ENCODE measurements around the gene METTL26. TPM values are rescaled to one million over a fixed set of nuclear protein-coding genes. Genes with fewer than 3 reads are reported as not detected.

Gene METTL26
- total RNA-seq, 3 donors from 2014 or later = 40.3 to 52.4 (median 50.0) TPM

- intact Hi-C loops (cut with DNase I, micrococcal nuclease) = no loop called here
- Histone ChIP-seq H3K4me3 (no peak overlapping the region), H3K36me3 (ENCODE audit: low read depth) (peaks cover 3% of the 10 kb centered on the region), H3K4me1 (ENCODE audit: low read depth) (peaks cover 60% of the 10 kb centered on the region), H3K9me3 (no peaks in the 10 kb centered on the region)
- no peak for TF ChIP-seq CTCF (IDR thresholded peaks at IDR 0.05)
- ATAC-seq (peak; percentile 47), DNase-seq (peak; percentile 57 to 89 (median 76))
Observed at GRCh38 chr16:645852-646678, 10.0 kb upstream of the METTL26 start.

DNA sequence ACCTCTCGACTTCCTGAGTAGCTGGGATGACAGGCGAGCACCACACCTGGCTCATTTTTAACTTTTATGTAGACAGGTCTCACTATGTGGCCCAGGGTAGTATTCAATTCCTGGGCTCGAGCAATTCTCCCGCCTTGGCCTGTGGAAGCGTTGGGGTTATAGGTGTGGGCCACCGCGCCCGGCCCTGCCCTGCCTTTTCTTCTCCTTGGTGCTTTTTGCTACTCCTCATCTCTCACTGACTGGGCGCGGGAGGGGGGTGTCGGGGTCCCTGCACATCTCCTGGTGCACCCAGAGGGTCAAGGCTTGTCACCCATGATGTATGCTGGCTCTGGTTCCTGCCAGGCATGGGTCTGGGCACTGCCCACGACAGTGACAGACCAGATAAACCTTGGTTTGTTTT lies 8.5 kb upstream of the METTL26 start:
- Histone ChIP-seq H3K36me3 (ENCODE audit: low read depth) (peaks cover 3% of the 10 kb centered on the region), H3K9me3 (no peaks in the 10 kb centered on the region), H3K4me1 (ENCODE audit: low read depth) (peaks cover 53% of the 10 kb centered on the region), H3K4me3 (no peak overlapping the region)
- no peak for TF ChIP-seq CTCF (IDR thresholded peaks at IDR 0.05)
- no peak for DNase-seq
- intact Hi-C loops (cut with DNase I, micrococcal nuclease) = no loop called here
- ATAC-seq = no peak

DNA sequence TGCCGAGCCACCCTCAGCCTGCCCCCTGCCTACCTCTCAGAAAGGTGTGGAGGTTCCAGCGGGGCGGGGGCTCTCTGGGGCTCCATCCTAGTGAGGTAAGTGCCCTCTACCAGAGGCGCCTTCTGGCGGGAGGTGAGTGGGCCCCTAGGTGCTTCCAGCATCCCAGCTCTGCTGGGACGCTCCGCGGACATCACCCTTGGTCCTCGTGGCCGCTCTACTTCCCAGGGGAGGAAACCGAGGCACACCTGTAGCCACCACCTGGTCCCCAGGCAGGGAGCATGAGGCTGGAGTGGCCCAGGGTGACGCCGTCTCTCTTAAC lies 6.9 kb upstream of the METTL26 start:
- intact Hi-C loops (cut with DNase I, micrococcal nuclease) = no loop called here
- DNase-seq (peak in 1 of 3 donors; percentile 37), ATAC-seq (no peak)
- H3K36me3 ChIP-seq (ENCODE audit: low read depth) = peaks cover 3% of the 10 kb centered on the region
- H3K4me1 ChIP-seq (ENCODE audit: low read depth) = peaks cover 47% of the 10 kb centered on the region
- H3K9me3 ChIP-seq = no peaks in the 10 kb centered on the region
- no peak for TF ChIP-seq CTCF (IDR thresholded peaks at IDR 0.05)
- no peak overlapping the region for H3K4me3 ChIP-seq

- DNase-seq (peak; percentile 84 to 89 (median 87)), ATAC-seq (peak; percentile 64)
- Histone ChIP-seq H3K4me3 (peak overlapping the region; percentile 75), H3K9me3 (no peaks in the 10 kb centered on the region), H3K4me1 (ENCODE audit: low read depth) (peaks cover 44% of the 10 kb centered on the region), H3K36me3 (ENCODE audit: low read depth) (peaks cover 3% of the 10 kb centered on the region)
- intact Hi-C loops (cut with DNase I, micrococcal nuclease) = no loop called here
- TF ChIP-seq CTCF (IDR thresholded peaks at IDR 0.05) = no peak
Observed at GRCh38 chr16:642189-643049, 6.3 kb upstream of the METTL26 start.

DNA sequence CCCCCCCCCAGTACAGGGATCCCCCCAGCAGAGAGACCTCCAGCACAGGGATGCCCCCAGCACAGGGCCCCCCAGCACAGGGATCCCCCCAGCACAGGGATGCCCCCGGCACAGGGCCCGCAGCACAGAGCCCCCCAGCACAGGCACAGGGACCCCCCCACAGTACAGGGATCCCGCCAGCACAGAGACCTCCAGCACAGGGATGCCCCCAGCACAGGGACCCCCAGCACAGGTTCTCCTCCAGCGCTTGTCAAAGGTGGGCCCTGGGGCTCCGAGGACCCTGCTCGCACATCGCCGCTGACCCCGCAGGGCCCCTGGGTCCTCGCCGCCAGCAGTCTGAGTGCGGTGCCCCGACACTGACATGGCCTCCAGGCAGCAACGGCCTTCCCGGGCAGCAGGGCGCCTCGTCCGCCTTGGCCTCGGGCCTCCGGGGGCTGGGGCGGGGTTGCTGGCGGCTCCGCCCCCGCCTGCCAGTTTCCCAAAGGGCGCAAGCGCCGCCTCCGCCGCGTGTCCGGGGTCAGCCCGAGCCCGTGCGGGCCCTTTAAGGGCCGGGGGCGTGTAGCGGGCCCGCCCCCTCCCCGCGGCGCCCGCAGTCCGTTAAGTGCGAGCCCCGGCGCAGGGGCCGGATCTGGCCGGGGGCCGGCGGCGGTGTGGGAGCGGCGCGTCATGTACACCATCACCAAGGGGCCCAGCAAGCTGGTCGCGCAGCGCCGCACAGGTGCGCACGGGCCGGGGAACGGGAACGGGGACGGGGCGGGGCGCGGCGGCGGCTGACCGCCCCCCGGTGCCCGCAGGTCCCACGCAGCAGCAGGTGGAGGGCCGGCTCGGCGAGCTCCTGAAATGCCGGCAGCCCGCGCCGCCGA lies 5.5 kb upstream of the METTL26 start, which contains the start of gene MCRIP2:
Gene MCRIP2, plus strand, starts transcription at position 503 of the 863 bp plus-strand sequence. Its CDS starts 164 bp downstream, at position 667.
- Histone ChIP-seq H3K9me3 (no peaks in the 10 kb centered on the region), H3K36me3 (ENCODE audit: low read depth) (peaks cover 3% of the 10 kb centered on the region), H3K4me1 (ENCODE audit: low read depth) (peaks cover 39% of the 10 kb centered on the region), H3K4me3 (peak within 1 kb of the TSS; percentile 75)
- TF ChIP-seq CTCF (IDR thresholded peaks at IDR 0.05) = no peak
- intact Hi-C loops (cut with DNase I, micrococcal nuclease) = no loop called here
- ATAC-seq (peak; percentile 66), DNase-seq (peak; percentile 92 to 95 (median 93))

Measured in mucosa of descending colon (tissue), 3 donors.